Prostate gland (tissue), 2 donors: ENCODE data around the gene NANOGP8.

Source experiments
- CTCF ChIP-seq, 4 experiments: fragments of 200-600 bp in 2 of 4; fragments of 450-650 bp in 2 of 4; sonication (generic) in 2 of 4; IDR thresholded peaks; 1 replicate in 3 of 4; 2 replicates in 1 of 4; pipeline ENCODE4 v1.5.1; 2016 to 2019; ENCODE audit warnings: antibody characterized with exemption in 4 of 4, mild to moderate bottlenecking in 2 of 4, moderate library complexity in 2 of 4
- POLR2A ChIP-seq: fragments of 450-650 bp; IDR thresholded peaks from one replicate; pipeline ENCODE4 v1.6.1; 2016; ENCODE audit warnings: antibody characterized with exemption, mild to moderate bottlenecking
- POLR2AphosphoS5 ChIP-seq: sonication (generic); formaldehyde crosslinking; IDR thresholded peaks from one replicate; pipeline ENCODE4 v1.6.1; 2017; ENCODE audit warnings: antibody characterized with exemption

- no peak for TF ChIP-seq CTCF (IDR thresholded peaks at IDR 0.05)
- TF ChIP-seq POLR2AphosphoS5, result no peak
- no peak for TF ChIP-seq POLR2A
Observed at GRCh38 chr15:35071106-35071505, 14.0 kb downstream of the NANOGP8 start.
